ENCODE data around the gene CERS1.

CERS1 gene

DNA sequence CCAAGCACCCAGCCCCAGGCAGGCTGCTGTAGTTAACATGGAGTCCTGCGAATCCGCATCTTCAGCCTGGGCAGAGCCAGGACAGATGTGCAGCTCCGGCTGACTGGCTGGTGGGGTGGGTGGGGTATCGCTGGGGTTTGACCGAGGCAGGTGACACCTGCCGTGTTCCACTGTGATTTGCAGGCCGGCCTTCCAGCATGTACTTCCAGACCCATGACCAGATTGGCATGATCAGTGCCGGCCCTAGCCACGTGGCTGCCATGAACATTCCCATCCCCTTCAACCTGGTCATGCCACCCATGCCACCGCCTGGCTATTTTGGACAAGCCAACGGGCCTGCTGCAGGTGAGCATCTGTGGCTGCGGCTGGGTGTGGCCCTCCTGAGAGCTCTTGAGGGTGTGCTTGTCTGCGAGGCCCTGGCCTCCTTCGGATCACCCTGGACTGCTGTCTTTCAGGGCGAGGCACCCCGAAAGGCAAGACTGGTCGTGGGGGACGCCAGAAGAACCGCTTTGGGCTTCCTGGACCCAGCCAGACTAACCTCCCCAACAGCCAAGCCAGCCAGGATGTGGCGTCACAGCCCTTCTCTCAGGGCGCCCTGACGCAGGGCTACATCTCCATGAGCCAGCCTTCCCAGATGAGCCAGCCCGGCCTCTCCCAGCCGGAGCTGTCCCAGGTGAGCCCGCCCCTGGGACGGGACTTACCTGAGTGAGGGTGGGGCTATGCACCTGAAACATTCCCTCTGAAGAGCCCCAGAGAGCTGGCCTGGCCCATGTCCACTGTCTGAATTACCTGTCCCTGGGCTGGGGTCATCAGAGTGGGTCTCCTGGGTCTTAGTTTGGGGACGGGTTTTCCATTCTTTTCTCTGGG lies 30.6 kb downstream of the CERS1 start:
- H3K4me3 ChIP-seq (ENCODE audit: low read length) = no peak overlapping the region
- no peak for TF ChIP-seq ZNF274 (IDR thresholded peaks at IDR 0.05; ENCODE audit: low read depth, low read length)

DNA sequence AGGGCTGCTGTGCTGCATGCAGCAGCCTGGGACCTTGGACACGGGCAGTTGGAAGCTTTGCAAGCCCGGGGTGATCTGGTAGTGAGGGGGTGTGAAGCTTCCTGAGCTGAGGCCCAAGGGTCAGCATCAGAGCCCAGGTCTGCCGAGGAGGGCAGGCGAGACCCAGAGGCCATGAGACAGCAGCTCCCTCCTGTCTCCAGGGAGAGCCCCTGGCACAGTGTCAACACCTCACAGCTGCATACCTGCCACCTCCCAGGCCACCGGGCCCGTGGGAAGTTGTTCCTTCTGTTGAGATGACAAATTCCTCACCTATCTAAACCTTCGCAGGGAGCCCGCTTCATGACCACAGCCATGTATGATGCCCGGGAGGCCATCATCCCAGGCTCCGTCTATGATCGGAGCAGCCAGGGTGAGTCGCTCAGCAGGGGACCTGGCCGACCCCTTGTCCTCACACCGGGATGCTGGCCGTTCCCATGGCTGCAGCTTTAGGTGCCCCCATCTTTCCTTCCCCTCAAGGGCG lies 32.1 kb downstream of the CERS1 start:
- H3K4me3 ChIP-seq (ENCODE audit: low read length) = no peak overlapping the region
- TF ChIP-seq ZNF274 (IDR thresholded peaks at IDR 0.05; ENCODE audit: low read depth, low read length) = no peak

DNA sequence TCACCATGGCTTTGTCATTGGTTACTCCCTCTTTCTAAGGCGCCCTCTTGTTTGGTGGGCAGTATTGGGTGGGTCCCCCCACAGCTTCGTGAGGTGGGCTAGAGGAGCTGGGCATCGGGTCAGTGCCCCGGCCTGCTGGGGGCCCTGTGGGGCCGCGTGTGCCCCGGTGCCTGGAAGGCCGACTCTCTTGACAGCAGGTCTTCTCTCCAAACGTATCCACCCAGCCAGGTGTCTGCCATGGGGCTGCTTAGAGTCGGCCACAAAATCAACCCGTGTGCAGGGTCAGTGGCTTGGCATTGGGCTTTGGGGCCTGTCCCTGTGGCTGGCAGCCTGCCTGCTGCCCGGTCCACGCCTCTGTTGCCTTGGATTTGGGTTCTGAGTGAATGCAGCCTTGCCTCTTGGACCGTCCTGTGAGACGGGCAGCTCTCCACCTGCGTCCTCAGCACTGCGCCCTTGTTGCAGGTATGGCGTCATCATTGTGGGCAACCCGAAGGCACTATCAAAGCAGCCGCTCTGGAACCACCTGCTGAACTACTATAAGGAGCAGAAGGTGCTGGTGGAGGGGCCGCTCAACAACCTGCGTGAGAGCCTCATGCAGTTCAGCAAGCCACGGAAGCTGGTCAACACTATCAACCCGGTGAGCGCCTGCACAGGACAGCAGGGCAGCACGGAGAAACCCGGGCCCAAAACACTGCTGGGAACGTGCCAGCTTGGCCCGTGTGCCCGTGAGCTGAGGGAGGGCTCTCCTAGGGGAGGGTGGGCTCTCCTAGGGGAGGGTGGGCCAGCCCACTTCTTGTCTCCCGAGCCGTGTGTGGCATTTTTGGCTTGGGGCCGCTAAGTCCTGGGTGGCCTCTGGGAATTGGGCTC lies 32.7 kb downstream of the CERS1 start:
- no peak overlapping the region for H3K4me3 ChIP-seq (ENCODE audit: low read length)
- TF ChIP-seq ZNF274 (IDR thresholded peaks at IDR 0.05; ENCODE audit: low read depth, low read length) = no peak

- TF ChIP-seq ZNF274 (IDR thresholded peaks at IDR 0.05; ENCODE audit: low read depth, low read length) = no peak
- no peak overlapping the region for H3K4me3 ChIP-seq (ENCODE audit: low read length)
Observed at GRCh38 chr19:18861917-18862316, 34.0 kb downstream of the CERS1 start.

DNA sequence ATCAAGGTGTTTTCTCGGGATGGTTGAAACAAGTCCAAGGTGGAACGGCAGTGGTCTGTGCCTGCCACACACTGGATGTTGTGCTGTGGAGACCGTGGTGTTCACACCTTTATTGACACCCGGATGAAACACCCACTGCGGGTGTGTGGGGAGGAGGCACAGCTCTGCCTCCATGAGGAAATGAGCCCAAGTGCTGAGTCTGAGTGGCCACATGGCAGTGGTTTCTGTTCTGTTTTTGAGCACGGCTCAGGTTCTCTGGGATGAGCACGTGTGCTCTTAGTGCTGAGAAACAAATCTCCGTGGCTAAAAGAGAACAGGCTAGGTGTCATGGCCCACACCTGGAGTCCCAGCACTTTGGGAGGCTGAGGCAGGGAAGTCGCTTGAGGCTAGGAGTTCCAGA lies 34.7 kb downstream of the CERS1 start:
- no peak for TF ChIP-seq ZNF274 (IDR thresholded peaks at IDR 0.05; ENCODE audit: low read depth, low read length)
- no peak overlapping the region for H3K4me3 ChIP-seq (ENCODE audit: low read length)

- no peak for TF ChIP-seq ZNF274 (IDR thresholded peaks at IDR 0.05; ENCODE audit: low read depth, low read length)
Observed at GRCh38 chr19:18860725-18861124, 35.2 kb downstream of the CERS1 start.

DNA sequence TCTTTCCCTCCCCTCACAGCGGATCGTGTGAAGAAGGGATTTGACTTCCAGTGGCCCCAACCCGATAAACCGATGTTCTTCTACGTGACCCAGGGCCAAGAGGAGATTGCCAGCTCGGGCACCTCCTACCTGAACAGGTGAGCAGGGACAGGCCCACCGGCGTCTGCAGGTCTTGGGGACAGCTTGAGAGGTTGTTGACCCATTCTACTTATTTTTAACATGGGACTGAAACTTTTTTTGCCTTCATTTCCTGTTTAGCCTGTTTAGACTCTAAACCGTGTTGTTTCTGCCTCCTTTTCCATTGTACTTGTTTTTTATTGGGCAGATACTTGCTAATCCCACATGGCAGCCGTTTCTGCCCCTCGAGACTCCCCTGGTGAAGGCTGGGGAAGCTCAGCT lies 35.7 kb downstream of the CERS1 start:
- H3K4me3 ChIP-seq (ENCODE audit: low read length) = no peak overlapping the region
- no peak for TF ChIP-seq ZNF274 (IDR thresholded peaks at IDR 0.05; ENCODE audit: low read depth, low read length)

More at GRCh38 chr19:18860725-18861124, 35.2 kb downstream of the CERS1 start:
- H3K4me3 ChIP-seq (ENCODE audit: low read length) = no peak overlapping the region

DNA sequence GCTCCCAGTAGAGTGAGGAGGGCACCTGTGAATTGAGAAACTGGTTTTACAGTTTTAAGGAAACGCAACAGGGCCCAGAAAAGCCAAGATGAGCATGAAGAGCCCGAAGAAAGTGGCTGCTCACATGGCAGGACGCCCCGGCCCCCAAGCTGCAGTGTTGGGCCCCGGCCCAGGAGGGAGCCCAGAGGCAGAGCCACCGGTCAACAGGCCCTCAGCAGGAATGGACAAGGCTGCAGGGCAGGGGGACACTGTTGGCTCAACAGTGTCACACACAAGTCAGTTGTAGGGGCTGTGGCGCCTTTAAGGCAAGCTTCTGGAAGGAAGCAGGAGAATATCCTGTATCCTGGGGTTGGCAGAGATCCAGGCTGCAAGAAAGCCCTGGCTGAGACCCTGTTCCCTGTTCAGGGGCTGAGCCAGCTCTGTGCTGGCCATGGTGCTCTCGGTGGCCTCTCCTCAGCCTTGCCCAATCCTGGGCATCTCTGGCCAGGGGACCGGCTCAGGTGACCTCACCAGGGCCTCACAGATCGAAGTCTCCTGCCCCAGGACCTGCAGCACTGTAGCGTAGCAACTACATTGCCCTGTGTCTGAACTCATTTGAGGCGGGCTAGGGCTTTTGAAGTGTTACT lies 36.2 kb downstream of the CERS1 start:
- H3K4me3 ChIP-seq (ENCODE audit: low read length) = no peak overlapping the region
- no peak for TF ChIP-seq ZNF274 (IDR thresholded peaks at IDR 0.05; ENCODE audit: low read depth, low read length)

- no peak for TF ChIP-seq ZNF274 (IDR thresholded peaks at IDR 0.05; ENCODE audit: low read depth, low read length)
- no peak overlapping the region for H3K4me3 ChIP-seq (ENCODE audit: low read length)
Observed at GRCh38 chr19:18858906-18859646, 36.9 kb downstream of the CERS1 start.

GRCh38 chr19:18857223-18857622 lies 38.7 kb downstream of the CERS1 start:
- H3K4me3 ChIP-seq (ENCODE audit: low read length) = no peak overlapping the region
- TF ChIP-seq ZNF274 (IDR thresholded peaks at IDR 0.05; ENCODE audit: low read depth, low read length) = no peak

- no peak overlapping the region for H3K4me3 ChIP-seq (ENCODE audit: low read length)
- TF ChIP-seq ZNF274 (IDR thresholded peaks at IDR 0.05; ENCODE audit: low read depth, low read length) = no peak
Observed at GRCh38 chr19:18856385-18857126, 39.4 kb downstream of the CERS1 start.

DNA sequence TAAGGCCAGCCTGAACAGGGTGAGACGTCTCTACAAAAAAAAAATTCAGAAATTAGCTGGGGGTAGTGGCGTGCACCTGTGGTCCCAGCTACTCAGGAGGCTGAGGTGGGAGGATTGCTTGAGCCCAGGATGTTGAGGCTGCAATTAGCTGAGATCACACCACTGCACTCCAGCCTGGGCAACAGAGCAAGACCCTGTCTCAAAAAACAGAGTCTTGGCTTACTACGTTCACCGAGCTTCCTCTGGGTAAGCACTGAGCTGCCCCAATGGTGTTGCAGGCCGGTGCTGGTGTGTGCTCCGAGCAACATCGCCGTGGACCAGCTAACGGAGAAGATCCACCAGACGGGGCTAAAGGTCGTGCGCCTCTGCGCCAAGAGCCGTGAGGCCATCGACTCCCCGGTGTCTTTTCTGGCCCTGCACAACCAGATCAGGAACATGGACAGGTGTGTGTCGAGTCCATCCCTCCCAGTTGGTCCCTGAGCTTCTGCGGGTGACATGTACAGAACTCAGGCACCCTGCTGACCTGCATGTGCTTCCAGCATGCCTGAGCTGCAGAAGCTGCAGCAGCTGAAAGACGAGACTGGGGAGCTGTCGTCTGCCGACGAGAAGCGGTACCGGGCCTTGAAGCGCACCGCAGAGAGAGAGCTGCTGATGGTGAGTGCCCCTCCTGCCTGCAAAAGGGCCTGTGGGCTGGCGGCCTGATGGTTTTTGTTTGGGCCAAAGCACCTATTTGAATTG lies 40.1 kb downstream of the CERS1 start:
- no peak overlapping the region for H3K4me3 ChIP-seq (ENCODE audit: low read length)
- TF ChIP-seq ZNF274 (IDR thresholded peaks at IDR 0.05; ENCODE audit: low read depth, low read length) = no peak

Measured in GM08714 (cell line).